Keratinocyte (primary cell): ENCODE results near the gene DNAH12.

Source experiments
- CTCF ChIP-seq, 3 experiments: IDR thresholded peaks in 1 of 3; conservative IDR thresholded peaks in 1 of 3; optimal IDR thresholded peaks in 1 of 3; 2 replicates in 2 of 3; 3 replicates in 1 of 3; pipeline versions ENCODE3 to v1.5.1; 2011; ENCODE audit warnings: low read length in 3 of 3, mild to moderate bottlenecking in 3 of 3, moderate library complexity in 2 of 3, control low read depth in 1 of 3, inconsistent platforms in 1 of 3; ENCODE audit not compliant: insufficient read depth in 2 of 3; ENCODE audit errors: extremely low read depth in 1 of 3
- EZH2 ChIP-seq: IDR thresholded peaks from one replicate; pipeline ENCODE4 v1.6.1; 2012; ENCODE audit warnings: inconsistent platforms, mild to moderate bottlenecking, low read length, moderate library complexity

- no peak for TF ChIP-seq CTCF (optimal IDR thresholded peaks at IDR 0.05 in 1 of 3, IDR thresholded peaks at IDR 0.05 in 1 of 3, conservative IDR thresholded peaks at IDR 0.05 in 1 of 3; ENCODE audit: extremely low read depth in 1 of 3, insufficient read depth in 2 of 3, low read length in 3 of 3)
- no peak for TF ChIP-seq EZH2
Measured at GRCh38 chr3:57530071-57530608, 14.0 kb downstream of the DNAH12 start.
